HEK293T (cell line): ENCODE data around the gene EFR3B.

ENCODE experiments used
- FOXM1 ChIP-seq: fragments of 450-650 bp; IDR thresholded peaks from 2 replicates; pipeline ENCODE4 v1.6.1; 2017; ENCODE audit warnings: mild to moderate bottlenecking, borderline replicate concordance
- LEF1 ChIP-seq: fragments of 450-650 bp; IDR thresholded peaks from 2 replicates; pipeline ENCODE4 v1.6.1; 2017; ENCODE audit warnings: mild to moderate bottlenecking, borderline replicate concordance
- NFRKB ChIP-seq: fragments of 450-650 bp; IDR thresholded peaks from 2 replicates; pipeline ENCODE4 v1.6.1; 2016; ENCODE audit warnings: mild to moderate bottlenecking, moderate library complexity
- SP1 ChIP-seq: fragments of 450-650 bp; IDR thresholded peaks from 2 replicates; pipeline ENCODE4 v1.6.1; 2017
- TARDBP ChIP-seq: fragments of 450-650 bp; IDR thresholded peaks from 2 replicates; pipeline ENCODE4 v1.6.1; 2016

DNA sequence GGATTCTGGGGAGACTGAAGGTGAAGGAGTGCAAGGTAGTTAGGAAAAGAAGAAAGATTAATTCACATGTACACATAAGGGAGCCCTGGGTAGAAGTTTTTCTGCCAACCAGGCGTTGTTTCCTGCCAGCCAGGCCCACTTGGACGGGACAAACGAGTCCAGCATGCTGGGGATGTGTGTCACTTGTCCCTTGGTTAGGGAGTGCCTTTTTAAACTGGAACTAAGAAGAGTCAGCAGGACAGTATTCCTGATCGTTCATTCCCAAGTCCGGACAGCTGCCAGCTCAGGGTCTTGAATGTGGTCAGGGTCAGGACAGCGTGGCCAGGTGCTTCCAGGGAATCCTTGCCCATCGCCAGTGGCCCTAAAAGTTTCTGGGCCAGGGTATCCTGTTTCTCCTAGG is 83.3 kb downstream of the EFR3B start:
- TF ChIP-seq SP1: no peak
- TF ChIP-seq LEF1: no peak
- TF ChIP-seq FOXM1: no peak
- TF ChIP-seq NFRKB: no peak
- no peak for TF ChIP-seq TARDBP
